SK-N-SH treated with all-trans-retinoic acid at 6 μM for 48 hours (cell line): ENCODE measurements around the gene RABGAP1L.

Experiments
- ARNTL ChIP-seq: fragments of 450-650 bp; formaldehyde crosslinking; IDR thresholded peaks from 2 replicates; pipeline ENCODE4 v1.5.0; 2020; ENCODE audit warnings: low read depth, mild to moderate bottlenecking, moderate library complexity, borderline replicate concordance
- TF ChIP-seq, protein P1 (sequence below): fragments of 250-450 bp; sonication (Bioruptor Pico); IDR thresholded peaks from 2 replicates; pipeline ENCODE4 v1.8.0; 2020; ENCODE audit warnings: mild to moderate bottlenecking, moderate library complexity, borderline replicate concordance
- TF ChIP-seq, protein P2 (sequence below): fragments of 250-450 bp; sonication (Bioruptor Pico); IDR thresholded peaks from 2 replicates; pipeline ENCODE4 v1.5.1; 2020; ENCODE audit warnings: low read depth, mild to moderate bottlenecking, moderate library complexity

GRCh38 chr1:174149216-174149615, 10.1 kb upstream of the RABGAP1L start:
- TF ChIP-seq, protein P1, sequence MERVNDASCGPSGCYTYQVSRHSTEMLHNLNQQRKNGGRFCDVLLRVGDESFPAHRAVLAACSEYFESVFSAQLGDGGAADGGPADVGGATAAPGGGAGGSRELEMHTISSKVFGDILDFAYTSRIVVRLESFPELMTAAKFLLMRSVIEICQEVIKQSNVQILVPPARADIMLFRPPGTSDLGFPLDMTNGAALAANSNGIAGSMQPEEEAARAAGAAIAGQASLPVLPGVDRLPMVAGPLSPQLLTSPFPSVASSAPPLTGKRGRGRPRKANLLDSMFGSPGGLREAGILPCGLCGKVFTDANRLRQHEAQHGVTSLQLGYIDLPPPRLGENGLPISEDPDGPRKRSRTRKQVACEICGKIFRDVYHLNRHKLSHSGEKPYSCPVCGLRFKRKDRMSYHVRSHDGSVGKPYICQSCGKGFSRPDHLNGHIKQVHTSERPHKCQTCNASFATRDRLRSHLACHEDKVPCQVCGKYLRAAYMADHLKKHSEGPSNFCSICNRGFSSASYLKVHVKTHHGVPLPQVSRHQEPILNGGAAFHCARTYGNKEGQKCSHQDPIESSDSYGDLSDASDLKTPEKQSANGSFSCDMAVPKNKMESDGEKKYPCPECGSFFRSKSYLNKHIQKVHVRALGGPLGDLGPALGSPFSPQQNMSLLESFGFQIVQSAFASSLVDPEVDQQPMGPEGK (CRISPR knock-in tag): no peak
- TF ChIP-seq, protein P2, sequence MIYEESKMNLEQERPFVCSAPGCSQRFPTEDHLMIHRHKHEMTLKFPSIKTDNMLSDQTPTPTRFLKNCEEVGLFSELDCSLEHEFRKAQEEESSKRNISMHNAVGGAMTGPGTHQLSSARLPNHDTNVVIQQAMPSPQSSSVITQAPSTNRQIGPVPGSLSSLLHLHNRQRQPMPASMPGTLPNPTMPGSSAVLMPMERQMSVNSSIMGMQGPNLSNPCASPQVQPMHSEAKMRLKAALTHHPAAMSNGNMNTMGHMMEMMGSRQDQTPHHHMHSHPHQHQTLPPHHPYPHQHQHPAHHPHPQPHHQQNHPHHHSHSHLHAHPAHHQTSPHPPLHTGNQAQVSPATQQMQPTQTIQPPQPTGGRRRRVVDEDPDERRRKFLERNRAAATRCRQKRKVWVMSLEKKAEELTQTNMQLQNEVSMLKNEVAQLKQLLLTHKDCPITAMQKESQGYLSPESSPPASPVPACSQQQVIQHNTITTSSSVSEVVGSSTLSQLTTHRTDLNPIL (CRISPR knock-in tag): no peak
- TF ChIP-seq ARNTL (CRISPR knock-in tag): no peak
